HG03039 (cell line): Measurements from ENCODE around the gene ICE2.

Experiments
- ATAC-seq: cut with Tn5 transposase; IDR thresholded peaks from one replicate; pipeline ENCODE4 v1.9.1; 2021; ENCODE audit warnings: mild to moderate bottlenecking, moderate library complexity; ENCODE audit not compliant: unreplicated experiment

ICE2 gene

GRCh38 chr15:60494108-60494507, 15.2 kb upstream of the ICE2 start:
- ATAC-seq = no peak

GRCh38 chr15:60493166-60493565, 14.2 kb upstream of the ICE2 start:
- no peak for ATAC-seq

DNA sequence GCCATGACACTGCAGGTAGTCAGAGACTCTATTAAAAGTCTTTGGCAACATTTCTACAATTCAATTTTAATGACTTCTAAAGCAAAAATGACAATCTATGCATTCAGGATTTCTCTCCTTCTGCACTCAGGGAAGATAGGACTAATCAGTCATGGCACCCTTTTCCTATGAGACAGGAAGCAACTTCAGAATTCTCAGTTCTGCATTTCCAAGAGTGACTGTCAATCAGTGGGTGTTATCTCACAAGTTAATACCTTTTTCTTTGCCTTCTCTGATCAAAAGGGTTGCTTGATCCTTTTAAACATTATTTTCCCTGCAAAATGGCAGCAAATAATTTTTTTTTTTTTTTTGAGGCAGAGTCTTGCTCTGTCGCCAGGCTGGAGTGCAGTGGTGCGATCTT, 7.8 kb upstream of the ICE2 start:
- ATAC-seq = no peak

DNA sequence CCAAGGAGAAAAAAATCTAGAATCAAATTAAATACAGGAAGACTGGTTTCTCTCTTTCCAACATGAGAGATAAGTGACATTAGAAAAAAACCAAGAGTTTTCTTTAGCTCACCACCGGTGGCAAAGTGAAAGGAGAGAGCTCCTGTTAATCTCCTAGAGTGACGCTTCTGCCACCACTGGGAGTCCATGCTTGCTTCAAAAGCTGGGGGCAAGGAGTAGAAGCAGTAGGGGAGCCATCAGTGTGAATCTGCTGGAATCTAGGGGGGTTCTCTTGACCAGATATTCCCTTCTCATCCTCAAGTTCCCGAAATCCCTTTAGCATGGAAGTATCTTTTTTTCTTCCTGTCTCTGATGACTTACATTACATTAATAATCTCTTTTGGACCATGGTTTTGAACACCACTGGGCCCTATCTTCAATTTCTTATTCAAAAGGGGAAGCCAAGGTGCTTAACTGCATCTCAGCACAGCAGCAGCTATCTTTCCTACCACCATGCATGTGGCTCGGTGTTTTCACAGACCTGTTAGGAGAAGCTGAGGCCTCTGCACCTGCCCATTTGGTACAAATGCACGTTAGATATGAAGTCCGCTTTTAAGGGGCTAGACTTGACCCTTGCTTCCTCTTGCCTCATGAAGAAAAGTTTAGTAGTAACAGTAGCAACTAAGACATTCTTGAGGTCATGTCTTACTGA, 6.6 kb upstream of the ICE2 start:
- ATAC-seq = no peak

DNA sequence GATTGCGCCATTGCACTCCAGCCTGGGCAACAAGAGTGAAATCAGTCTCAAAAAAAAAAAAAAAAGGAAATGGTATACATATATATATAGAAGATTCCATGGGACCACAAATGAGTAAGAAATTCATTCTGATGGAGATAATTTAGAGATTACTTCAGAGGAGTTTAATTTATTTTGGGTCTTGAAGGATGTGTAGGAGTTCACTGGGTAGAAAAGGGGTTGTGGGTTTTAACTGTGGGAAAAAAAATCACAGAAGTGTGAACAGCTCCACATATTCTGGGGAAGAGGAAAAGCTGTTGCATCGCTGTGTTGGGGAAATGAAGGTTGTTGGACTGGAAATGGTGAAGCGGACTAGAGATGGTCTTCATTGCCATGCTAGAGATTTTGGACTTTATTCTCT, 4.1 kb upstream of the ICE2 start:
- no peak for ATAC-seq

DNA sequence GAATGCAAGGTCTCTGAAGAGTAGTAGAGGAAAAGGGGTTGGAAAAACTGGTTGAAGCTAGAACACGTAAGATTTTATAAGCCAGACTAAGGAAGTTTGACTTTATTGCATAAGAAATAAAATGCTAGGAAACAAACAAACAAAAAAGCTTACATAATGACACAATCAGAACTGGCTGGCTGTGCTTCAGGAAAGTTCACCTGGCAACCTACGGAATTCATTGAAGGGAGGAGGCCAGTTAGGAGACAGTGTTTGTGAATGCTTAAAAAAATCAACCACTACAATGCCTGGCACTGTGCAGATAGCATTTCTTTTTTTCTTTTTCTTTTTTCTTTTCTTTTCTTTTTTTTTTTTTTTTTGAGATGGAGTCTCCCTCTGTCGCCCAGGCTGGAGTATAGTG, 1.9 kb upstream of the ICE2 start:
- ATAC-seq = no peak

- no peak for ATAC-seq
Measured at GRCh38 chr15:60480149-60480548, 1.2 kb upstream of the ICE2 start.

DNA sequence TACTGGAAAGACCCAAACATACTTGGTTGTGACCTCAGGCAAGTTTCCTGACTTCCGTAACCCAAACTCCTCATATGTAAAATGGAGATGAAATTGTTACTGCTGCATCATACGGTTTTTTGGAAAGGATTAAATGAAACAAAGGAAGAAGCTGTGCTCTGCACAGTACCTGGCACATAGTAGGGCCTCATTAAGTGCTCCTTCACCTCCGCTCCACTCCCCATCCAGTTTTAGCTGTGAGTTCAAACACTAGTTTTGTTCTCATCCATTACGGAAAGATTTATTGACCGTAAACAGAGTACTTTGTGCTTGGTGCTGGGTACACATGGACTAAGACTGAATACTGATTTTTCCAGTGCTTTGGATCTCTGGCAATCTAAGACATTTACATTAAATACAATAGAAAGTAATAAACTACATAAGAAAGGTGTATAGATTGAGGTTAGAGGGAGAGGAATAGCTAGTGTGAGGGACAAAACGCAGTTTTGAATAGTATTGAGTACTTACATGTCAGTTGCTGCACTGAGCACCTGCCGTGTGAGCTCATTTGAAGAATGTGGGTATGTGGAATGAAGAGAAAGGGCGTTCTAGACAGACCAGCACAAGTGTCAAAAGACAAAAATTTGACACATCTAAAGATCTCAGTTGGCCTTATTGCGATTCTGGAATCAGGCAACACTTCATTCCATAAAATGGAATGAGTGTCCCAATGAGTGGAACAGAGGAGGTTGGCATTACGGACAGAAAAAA, 594 bp upstream of the ICE2 start:
- no peak for ATAC-seq

DNA sequence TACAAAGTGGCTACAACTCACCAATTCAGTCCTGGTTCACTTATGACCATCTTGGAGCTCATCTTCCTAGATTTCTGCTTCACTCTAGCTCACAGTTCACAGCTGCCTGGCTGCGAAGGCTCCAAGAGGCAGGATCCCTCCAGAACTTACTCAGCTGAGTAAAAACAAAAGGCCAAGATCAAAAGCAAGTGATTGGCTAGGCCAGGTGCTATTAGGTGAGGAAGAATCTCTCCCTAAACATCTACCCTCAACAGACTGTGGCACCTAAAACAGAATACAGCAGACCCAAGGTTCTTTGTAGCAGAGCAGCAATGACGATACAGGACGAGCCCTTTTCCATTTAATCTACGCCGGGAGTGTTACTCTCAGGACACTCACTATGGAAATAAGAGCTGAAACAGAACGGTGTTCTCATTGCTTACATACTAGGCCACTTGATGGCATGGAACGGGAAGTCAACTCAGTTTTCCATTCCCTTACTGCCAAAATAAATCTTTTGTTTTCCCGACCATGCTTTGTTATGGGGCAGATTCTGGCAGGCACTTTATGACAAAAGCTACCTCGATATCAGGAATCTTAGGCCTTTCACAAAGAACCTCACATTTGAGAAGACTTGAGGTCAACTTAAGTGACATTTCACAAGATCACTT, 901 bp downstream of the ICE2 start:
- no peak for ATAC-seq

- ATAC-seq = no peak
Measured at GRCh38 chr15:60477164-60477563, 1.8 kb downstream of the ICE2 start.

- no peak for ATAC-seq
Measured at GRCh38 chr15:60476713-60477112, 2.2 kb downstream of the ICE2 start.

- ATAC-seq = no peak
Measured at GRCh38 chr15:60473135-60473534, 5.8 kb downstream of the ICE2 start.

GRCh38 chr15:60471314-60471713, 7.6 kb downstream of the ICE2 start:
- ATAC-seq = no peak

DNA sequence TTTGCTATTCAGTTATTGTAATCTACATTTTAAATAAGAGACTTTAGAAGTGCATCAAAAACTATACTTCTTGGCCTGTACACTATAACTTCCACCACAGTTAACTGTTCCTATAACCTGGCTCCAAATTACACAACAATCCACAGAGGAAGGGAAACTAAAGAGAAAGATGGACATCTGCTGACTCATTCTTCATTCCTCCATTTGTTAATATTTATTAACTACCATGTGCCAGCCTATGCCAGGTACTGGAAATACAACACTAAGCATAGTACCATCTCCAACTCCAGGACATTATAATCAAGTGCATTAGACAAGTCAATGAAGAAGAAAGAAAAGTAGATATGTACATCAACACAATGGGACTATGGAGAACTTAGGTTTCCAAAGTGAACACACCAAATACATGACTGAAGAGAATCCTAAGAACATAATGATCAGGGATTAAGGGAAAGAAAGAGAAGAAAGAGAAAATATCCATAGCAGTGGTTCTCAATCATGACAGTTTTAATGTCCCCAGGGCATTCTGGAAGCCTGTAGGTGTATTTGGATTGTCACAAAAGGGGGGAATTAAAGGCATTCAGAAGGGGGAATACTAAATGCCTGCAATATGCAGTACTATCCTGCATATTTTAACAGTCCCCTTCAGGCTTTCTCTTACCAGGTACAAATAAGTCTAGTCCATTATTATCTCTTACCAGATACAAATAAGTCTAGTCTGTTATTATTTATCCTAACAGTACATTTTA, 8.9 kb downstream of the ICE2 start:
- no peak for ATAC-seq

- no peak for ATAC-seq
Measured at GRCh38 chr15:60464836-60465630, 13.9 kb downstream of the ICE2 start.

DNA sequence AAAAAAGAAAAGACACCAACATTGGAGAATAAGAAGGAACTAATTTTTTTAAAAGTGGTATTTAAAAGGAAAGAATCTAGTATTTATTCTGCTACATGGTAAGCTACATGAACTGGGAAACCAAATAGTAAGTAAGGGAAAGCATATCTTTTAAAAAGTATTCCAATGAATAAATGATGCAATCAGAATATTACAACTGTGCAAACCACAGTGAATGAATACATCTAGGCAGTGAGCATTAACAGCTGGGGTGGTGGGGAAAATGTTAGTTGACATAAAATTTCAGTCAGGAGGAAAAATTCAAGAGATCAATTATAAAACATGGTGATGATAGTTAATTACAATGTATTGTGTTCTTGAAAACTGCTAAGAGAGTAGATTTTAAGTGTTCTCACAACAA, 16.9 kb downstream of the ICE2 start:
- no peak for ATAC-seq

- ATAC-seq = no peak
Measured at GRCh38 chr15:60460931-60461330, 18.0 kb downstream of the ICE2 start.

GRCh38 chr15:60458721-60459120, 20.2 kb downstream of the ICE2 start:
- no peak for ATAC-seq

GRCh38 chr15:60457985-60458384, 21.0 kb downstream of the ICE2 start:
- no peak for ATAC-seq

- ATAC-seq = no peak
Measured at GRCh38 chr15:60454824-60455223, 24.1 kb downstream of the ICE2 start.
